Activated naive CD4-positive, alpha-beta T cell treated with anti-CD3 and anti-CD28 coated beads, Interleukin-2, amount 50 U/mL, for 72 hours (primary cell): Measurements from ENCODE around the gene CCND1. TPM values are rescaled to one million over a fixed set of nuclear protein-coding genes. Genes with fewer than 3 reads are reported as not detected.
A peak's percentile ranks its signal among the peaks of the same experiment; 100 is the strongest.
"Not testable (repeated sequence)": the region's sequence is repeated elsewhere in the genome, so short reads cannot be mapped to it uniquely, and the experiment has no call there.

Experiments used
- ATAC-seq, 2 donors: fragments of 150-1000 bp; cut with Tn5 transposase; 2 replicates each; pipeline ENCODE4 v1.10.0; 2021; ENCODE audit warnings: mild to moderate bottlenecking in 2 of 2, moderate library complexity in 2 of 2
- DNase-seq, 2 donors: peaks; one replicate each; pipeline ENCODE4 v3.0.0; 2021 to 2022; ENCODE audit warnings: low spot score in 2 of 2
- H3K27ac Mint-ChIP-seq, 2 donors: one replicate each; pipeline ENCODE4 v1.8.0; 2022; ENCODE audit warnings: mild to moderate bottlenecking in 2 of 2, mixed read lengths in 2 of 2
- H3K36me3 Mint-ChIP-seq, 2 donors: one replicate each; pipeline ENCODE4 v1.8.0; 2022; ENCODE audit warnings: mixed read lengths in 2 of 2
- H3K9me3 Mint-ChIP-seq, 2 donors: one replicate each; pipeline ENCODE4 v1.8.0; 2022; ENCODE audit warnings: mixed read lengths in 2 of 2
- total RNA-seq, 2 donors: library from RNA; stranded (reverse); gene quantifications; one replicate each; pipeline ENCODE4 v1.2.3, GENCODE V29; 2022

The CCND1 gene
- total RNA-seq, 2 donors from 2014 or later, result 0.16 to 0.39 TPM

DNA sequence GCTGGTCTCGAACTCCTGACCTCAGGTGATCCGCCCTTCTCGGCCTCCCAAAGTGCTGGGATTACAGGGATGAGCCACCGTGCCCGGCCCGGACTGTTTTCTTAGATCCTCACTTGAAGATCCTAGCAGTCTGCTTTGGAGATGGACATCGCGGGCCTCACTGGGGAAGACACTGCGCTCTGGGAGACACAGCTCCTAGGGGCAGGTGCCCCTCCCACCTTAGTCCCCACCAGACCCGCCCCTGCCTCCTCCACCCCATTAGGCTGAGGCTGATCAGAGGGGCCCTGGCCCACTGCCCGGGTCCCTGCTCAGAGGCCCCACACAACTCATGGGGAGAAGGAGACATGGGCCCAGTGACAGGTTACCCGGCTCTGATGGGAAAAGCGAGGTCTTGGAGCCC is 45.5 kb downstream of the CCND1 start:
- Mint-ChIP-seq H3K9me3 (peaks cover 0 to 7% of the 10 kb centered on the region in 2 donors), H3K36me3 (peaks cover 0 to 4% of the 10 kb centered on the region in 2 donors), H3K27ac (no peak overlapping the region)
- DNase-seq (no peak), ATAC-seq (no peak)

DNA sequence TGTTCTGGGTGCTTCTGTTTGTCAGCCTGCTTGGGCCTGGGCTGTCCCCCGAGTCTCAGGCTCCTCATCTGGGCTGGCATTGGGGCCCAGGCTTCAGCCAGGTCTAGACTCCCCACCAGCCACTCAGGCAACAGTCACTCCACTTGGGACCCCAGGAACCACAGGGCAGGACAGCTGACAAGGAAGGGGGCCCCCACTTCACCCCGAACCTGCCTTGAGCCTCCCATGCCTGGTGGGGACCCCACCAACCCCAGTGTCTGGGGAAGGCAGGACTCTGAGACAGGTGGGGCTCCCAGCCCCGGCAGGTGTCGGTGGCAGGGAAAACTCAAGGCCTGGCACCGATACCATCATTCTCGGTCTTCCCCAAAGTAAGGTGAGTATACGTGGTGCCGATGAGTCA is 45.9 kb downstream of the CCND1 start:
- peaks cover 0 to 7% of the 10 kb centered on the region in 2 donors for H3K9me3 Mint-ChIP-seq
- DNase-seq (no peak), ATAC-seq (no peak)
- no peak overlapping the region for H3K27ac Mint-ChIP-seq
- H3K36me3 Mint-ChIP-seq, result peaks cover 3 to 7% of the 10 kb centered on the region in 2 donors

DNA sequence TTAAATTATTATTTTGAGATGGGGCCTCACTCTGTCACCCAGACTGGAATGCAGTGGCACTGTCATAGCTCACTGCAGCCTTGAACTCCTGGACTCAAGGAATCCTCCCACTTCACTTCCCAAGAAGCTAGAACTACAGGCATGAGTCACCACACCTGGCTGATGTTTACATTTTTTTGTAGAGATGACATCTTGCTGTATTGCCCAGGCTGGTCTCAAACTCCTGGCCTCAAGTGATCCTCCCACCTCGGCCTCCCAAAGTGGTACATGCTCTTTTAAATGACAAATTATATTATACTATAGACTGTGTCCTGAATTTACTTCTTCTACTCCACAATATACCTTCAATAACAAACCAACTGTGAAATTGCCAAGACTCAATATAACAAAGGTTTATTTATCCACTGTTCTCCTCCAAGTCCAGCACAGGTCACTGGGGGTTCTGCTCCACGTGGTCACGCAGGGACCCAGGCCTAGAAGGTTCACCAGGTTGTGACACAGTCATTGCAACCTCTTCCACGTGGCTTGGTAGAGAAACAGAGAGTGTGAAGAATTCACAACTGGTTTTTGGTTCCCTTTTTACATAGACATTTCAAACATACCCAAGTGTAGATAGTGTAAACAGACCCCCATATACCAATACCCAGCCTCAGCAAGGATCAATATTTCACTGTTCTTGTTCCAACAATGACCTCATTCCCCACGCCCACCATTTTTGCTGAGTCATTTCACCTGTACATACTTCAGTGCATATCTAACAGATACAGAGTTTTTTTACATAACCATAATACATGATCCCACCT is 47.2 kb downstream of the CCND1 start:
- not testable (repeated sequence) for H3K36me3 Mint-ChIP-seq, H3K27ac Mint-ChIP-seq, H3K9me3 Mint-ChIP-seq
- DNase-seq, result peak in 1 of 2 donors; percentile 26
- peak in 1 of 2 donors; percentile 59 for ATAC-seq

DNA sequence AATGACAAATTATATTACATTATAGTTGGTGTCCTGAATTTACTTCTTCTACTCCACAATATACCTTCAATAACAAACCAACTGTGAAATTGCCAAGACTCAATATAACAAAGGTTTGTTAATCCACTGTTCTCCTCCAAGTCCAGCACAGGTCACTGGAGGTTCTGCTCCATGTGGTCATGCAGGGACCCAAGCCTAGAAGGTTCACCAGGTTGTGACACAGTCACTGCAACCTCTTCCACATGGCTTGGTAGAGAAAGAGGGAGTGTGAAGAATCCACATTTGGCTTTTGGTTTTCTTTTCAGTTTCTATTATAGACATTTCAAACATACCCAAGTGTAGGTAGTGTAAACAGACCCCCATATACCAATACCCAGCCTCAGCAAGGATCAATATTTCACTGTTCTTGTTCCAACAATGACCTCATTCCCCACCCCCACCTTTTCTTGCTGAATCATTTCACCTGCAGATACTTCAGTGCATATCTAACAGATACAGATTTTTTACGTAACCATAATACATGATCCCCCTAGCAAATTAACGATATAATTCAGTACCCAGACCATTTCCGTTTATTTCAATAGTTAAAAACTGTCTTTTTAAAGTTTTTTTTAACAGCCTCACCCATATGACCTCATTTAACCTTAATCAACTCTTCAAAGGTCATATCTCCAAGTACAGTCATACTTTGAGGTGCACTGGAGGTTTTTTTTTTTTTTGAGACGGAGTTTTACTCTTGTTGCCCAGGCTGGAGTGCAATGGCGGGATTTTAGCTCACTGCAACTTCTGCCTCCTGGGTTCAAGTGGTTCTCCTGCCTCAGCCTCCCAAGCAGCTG is 48.7 kb downstream of the CCND1 start:
- ATAC-seq, result peak; percentile 30 to 35
- no peak for DNase-seq
- peak overlapping the region in 1 of 2 donors; percentile 46 for H3K27ac Mint-ChIP-seq
- peaks cover 7 to 10% of the 10 kb centered on the region in 2 donors for H3K36me3 Mint-ChIP-seq
- H3K9me3 Mint-ChIP-seq, result peaks cover 4 to 7% of the 10 kb centered on the region in 2 donors

DNA sequence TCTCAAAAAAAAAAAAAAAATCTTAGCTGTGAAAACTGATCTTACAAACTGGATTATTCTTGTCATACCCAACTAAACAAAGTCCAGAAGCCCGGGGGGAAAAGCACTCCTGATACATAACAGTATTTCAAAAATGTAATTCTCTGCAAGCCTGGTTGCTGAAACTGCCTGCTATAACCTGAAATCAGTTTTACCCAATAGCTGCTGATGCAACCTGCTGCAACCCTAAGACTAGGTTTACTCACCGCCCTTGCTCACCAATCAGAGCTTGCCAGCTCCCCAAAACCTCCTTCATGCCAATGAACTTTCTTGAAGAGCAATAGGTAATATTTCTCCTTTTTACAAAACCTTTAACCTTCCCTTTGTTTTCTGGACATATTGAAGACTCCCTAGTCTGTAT is 50.5 kb downstream of the CCND1 start:
- peaks cover 7 to 10% of the 10 kb centered on the region in 2 donors for H3K36me3 Mint-ChIP-seq
- DNase-seq, result no peak
- H3K27ac Mint-ChIP-seq, result peak overlapping the region in 1 of 2 donors; percentile 28
- peak; percentile 34 to 65 for ATAC-seq
- H3K9me3 Mint-ChIP-seq, result peaks cover 4 to 7% of the 10 kb centered on the region in 2 donors

DNA sequence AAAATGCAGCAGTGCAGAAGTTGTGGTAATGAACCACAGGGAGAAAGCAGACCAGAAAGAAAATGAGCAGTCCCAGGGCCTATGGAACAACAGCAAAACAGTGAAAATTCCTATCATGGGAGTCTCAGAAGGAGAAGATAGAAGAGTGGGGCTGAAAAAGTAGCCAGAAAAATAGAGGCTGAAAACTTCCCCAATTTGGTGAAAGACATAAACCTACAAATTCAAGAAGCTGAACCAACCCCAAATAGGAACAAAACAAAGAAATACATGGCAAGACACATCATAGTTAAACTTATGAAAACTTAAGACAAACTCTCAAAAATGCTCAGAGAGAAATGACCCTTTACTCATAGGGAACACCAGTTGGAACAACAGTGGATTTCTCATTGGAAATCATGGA is 51.5 kb downstream of the CCND1 start:
- Mint-ChIP-seq H3K9me3 (peaks cover 4 to 7% of the 10 kb centered on the region in 2 donors), H3K27ac (no peak overlapping the region), H3K36me3 (peaks cover 7 to 10% of the 10 kb centered on the region in 2 donors)
- no peak for ATAC-seq
- DNase-seq, result no peak

DNA sequence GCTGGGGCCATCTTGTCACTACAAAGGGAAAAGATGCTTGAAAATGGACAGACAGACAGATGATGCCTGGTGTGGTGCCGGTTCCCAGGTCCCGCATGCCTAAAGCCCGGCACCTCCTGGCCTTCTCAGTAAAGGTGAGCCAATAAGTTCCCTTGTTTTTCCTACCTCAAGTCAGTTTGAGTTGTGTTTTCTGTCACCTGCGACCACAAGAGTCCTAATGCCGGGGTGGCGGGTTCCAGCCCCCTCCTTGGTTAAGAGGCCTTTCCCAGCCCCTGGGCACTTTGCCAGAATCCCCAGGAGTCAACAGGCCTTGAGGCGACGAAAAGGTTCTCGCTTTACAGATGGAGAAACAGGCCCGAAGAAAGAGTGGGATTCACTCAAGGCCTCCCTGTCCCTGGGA is 53.8 kb downstream of the CCND1 start:
- DNase-seq (no peak), ATAC-seq (no peak)
- Mint-ChIP-seq H3K36me3 (peaks cover 7 to 10% of the 10 kb centered on the region in 2 donors), H3K27ac (no peak overlapping the region), H3K9me3 (peaks cover under 1 to 4% of the 10 kb centered on the region in 2 donors)

DNA sequence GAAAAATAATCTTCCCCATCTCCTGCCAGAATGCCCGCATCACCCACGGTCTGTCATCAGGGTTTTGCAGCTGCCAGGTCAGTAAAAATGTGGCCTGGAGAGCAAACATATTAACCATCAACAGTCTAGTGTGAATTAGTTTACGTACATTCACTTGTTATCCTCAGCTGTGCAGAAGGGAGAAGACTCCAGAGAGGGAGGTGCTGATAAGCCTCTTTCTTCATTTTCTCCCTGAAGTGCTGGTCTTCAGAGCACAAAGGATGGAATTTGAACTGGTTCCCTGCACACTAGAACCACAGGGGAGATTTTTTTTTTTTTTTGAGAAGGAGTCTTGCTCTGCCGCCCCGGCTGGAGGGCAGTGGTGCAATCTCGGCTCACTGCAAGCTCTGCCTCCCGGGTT is 54.6 kb downstream of the CCND1 start:
- DNase-seq (no peak), ATAC-seq (no peak)
- H3K9me3 Mint-ChIP-seq, result peaks cover 0 to 4% of the 10 kb centered on the region in 2 donors
- H3K27ac Mint-ChIP-seq, result no peak overlapping the region
- peaks cover 7 to 10% of the 10 kb centered on the region in 2 donors for H3K36me3 Mint-ChIP-seq

DNA sequence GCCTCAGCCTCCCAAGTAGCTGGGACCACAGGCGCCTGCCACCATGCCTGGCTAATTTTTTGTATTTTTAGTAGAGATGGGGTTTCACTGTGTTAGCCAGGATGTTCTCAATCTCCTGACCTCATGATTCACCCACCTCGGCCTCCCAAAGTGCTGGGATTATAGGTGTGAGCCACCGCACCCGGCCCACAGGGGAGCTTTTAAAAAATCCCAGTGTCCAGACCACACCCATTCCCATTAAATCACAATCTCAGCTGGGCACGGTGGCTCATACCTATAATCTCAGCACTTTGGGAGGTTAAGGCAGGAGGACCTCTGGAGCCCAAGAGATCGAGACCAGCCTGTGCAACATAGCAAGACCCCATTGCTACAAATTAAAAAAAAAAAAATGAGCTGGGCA is 55.0 kb downstream of the CCND1 start:
- not testable (repeated sequence) for H3K9me3 Mint-ChIP-seq, DNase-seq, H3K36me3 Mint-ChIP-seq, ATAC-seq, H3K27ac Mint-ChIP-seq

DNA sequence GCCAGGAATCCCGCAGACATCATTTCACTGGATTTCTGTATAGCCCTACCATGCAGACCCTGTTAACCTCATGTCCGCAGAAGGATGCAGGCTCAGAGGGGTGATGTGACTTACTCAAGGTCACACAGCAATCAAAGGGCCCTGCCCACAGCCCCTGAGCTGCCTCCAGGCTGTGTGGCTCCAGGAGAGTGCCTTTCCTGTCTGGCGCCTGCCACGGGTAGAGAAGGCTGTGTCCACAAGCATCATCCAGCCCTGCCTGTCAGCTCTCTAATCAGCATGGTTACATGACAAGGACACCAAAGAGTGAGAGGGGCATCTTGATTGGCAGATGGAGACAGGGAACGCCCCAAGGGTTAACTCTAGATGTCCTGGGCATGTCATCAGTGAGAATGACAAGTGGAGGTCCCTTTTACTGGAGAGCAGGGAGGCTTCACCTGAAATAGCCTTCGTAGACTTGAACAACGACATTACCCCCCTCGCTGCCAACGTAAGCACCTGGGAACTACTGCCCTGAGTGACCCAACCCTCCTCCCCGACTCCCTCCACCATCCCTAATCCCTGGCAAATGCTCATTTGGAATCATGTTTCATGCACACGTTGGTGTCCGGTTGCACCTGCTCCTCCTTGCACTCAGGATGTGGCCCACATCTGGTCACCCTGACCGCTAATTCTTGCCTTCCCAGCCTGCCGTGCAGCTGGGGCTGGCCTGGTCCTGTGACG is 56.0 kb downstream of the CCND1 start:
- Mint-ChIP-seq H3K27ac (no peak overlapping the region), H3K36me3 (peaks cover 0 to 6% of the 10 kb centered on the region in 2 donors), H3K9me3 (peaks cover 0 to 4% of the 10 kb centered on the region in 2 donors)
- DNase-seq, result no peak
- ATAC-seq, result no peak

DNA sequence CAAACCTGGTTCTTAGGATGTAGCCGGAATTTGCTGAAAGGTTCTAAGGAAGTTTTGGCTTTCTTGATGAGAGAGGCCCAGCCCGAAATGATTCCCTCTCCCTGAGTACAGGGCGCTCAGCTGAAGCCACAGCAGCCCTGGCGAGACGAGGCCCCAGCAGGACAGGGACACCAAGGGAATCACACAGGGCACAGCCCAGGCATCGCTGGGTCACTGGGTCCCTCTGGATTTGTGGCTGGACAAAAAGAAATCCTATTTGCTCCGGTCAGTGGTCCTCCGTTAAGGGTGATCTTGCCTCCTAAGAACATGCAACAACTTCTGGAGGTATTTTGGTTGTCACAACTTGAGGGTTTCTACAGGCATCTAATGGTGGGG is 56.5 kb downstream of the CCND1 start:
- H3K36me3 Mint-ChIP-seq, result peaks cover 0 to under 1% of the 10 kb centered on the region in 2 donors
- no peaks in the 10 kb centered on the region for H3K9me3 Mint-ChIP-seq
- ATAC-seq (no peak), DNase-seq (no peak)
- no peak overlapping the region for H3K27ac Mint-ChIP-seq

DNA sequence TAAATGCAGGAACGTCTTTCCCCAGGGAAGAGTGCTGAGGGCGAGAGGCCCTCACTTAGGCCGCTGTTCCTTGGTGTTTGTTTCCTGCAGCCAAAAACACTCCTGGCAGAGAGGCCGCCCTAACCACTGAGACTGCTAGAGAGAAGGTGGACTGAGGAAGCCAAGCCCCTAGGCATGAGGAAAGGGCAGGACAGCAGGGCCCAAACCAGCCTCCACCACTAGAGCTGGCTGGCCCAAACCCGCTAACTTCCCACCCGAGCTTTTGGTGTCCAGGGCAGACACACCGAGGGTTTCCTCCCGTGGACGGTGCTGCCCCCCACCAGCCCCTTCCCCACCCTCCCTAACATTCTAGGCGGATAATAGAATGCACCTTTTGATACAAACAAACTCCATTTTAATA is 56.9 kb downstream of the CCND1 start:
- DNase-seq (no peak), ATAC-seq (no peak)
- H3K36me3 Mint-ChIP-seq, result no peaks in the 10 kb centered on the region
- H3K9me3 Mint-ChIP-seq, result no peaks in the 10 kb centered on the region
- H3K27ac Mint-ChIP-seq, result no peak overlapping the region

DNA sequence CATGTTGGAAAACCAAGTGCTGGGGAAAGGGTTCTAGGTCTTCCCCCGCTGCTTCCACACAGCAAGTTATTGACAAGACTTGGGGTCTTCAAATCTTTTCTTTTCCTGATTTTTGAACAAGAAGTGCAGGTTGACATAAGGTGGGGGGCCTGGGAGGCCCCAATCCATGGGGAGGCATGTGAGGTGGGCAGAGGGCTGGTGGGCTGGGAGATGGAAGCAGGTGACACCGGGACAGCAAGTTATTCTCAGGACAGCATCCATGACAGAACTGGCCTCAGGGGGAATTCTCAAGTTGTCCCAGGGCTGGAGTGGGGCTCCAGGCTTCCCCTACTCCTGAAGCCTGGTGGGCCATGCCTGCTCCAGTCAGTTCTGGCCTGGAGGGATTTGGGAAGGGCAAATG is 57.4 kb downstream of the CCND1 start:
- Mint-ChIP-seq H3K9me3 (no peaks in the 10 kb centered on the region), H3K36me3 (no peaks in the 10 kb centered on the region), H3K27ac (no peak overlapping the region)
- ATAC-seq, result no peak
- no peak for DNase-seq

DNA sequence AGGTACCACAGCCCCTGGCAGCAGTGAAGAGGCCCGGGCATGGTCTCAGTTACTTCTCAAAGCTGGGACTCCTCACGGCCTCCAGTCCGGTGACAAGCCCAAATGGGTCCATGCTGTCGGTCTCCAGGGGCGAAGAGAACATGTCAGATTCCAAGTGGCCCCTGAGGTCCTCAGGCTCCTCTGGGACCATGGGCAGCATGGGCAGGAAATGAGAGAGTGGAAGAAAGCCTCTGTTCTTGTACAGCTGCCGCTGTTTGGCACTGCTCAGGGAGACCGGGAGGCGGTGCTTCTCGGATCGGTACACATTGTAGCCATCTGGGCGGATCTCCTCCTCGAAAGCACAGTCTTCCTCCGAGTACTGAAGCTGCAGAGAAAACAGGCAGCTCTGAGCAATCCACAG is 58.3 kb downstream of the CCND1 start:
- H3K27ac Mint-ChIP-seq, result no peak overlapping the region

DNA sequence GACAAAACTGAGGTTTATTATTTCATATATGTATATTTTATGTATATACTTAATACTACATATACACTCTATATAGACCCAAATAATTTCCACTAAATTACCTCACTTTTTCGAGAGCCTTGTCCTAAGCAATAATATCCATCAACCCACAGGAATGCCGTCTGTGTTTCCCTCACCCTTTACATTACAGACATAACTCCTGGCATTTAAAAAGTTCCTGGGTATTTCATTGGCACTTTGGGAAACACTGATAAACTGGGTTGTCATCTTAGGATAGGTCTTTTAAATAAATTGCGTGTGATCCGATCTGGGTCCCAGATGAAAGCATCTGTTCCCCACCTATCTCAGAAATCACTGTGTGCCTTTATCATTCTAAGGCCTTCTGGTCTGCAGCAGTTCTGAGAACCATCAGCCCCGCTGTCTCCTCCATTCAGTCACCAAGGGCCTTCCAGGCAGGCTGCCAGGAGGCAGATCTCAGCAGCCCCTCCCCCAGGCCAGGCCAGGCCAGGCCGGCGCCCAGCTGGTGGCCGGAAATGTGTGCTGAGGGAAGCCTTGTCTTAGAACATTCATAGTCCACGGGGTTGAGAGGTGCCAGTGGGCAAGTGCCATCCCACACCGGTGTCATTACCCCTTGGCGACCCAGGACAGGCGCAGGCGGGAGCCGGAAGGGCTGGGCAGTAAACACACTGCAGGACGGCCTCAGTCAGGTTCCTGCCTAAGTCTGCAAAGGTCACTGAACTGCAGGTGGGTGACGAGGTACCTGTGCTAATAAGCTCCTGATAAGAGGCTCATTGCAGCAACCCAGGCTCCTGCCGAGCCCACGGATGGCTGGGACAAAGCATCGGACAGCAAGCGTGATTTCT is 59.6 kb downstream of the CCND1 start:
- DNase-seq (no peak), ATAC-seq (no peak)
- Mint-ChIP-seq H3K36me3 (no peaks in the 10 kb centered on the region), H3K9me3 (no peaks in the 10 kb centered on the region), H3K27ac (no peak overlapping the region)

More for the DNA sequence above, 58.3 kb downstream of the CCND1 start:
- DNase-seq (no peak), ATAC-seq (no peak)
- no peaks in the 10 kb centered on the region for H3K9me3 Mint-ChIP-seq
- no peaks in the 10 kb centered on the region for H3K36me3 Mint-ChIP-seq

DNA sequence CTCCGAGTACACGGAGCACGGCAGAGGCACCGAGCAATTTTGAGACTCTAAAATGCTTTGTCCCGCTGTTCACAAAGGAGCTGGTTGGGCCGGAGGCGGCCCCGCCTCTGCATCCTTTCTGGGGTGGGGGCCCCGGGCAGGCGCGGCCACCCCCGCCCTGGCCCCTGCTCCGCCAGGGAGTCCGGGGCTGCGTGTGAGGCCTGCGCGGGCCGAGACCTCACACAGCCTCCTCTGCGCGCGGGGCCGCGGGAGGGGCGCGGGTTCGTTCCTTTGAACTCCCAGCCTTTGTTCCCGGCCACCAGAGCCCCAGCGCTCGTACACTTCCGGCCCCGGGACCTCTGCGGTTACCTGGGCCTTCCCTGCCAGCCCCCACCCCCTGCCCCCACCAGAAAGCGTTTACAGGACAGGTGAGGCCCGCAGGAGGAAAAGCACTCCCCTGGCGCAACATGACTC is 61.3 kb downstream of the CCND1 start:
- Mint-ChIP-seq H3K9me3 (no peaks in the 10 kb centered on the region), H3K36me3 (no peaks in the 10 kb centered on the region), H3K27ac (peak overlapping the region in 1 of 2 donors; percentile 55)
- DNase-seq (no peak), ATAC-seq (no peak)
